GM23338 (cell line): ENCODE measurements around the gene HK1. TPM values are rescaled to one million over a fixed set of nuclear protein-coding genes. Genes with fewer than 3 reads are reported as not detected.
A peak's percentile ranks its signal among the peaks of the same experiment; 100 is the strongest.

Experiments
- ATAC-seq: fragments of 200-7000 bp; cut with Tn5 transposase; 3 replicates; pipeline ENCODE4 v1.9.1; 2020
- DNase-seq: peaks from one replicate; pipeline ENCODE4 v3.0.0-alpha.2; 2015; ENCODE audit warnings: low spot score
- H2AFZ ChIP-seq: fragments of 200-600 bp; sonication (generic); 2 replicates; pipeline ENCODE4 v1.8.0; 2016; ENCODE audit warnings: antibody characterized with exemption, mild to moderate bottlenecking, moderate library complexity
- H3F3A ChIP-seq: fragments of 200-600 bp; sonication (generic); replicated peaks from 2 replicates; pipeline ENCODE4 v1.8.0; 2017; ENCODE audit warnings: antibody characterized with exemption, mixed run types, low read depth
- H3K27ac ChIP-seq: fragments of 200-600 bp; sonication (generic); 2 replicates; pipeline ENCODE4 v1.6.1; 2016; ENCODE audit warnings: low read depth
- H3K27me3 ChIP-seq: fragments of 200-600 bp; sonication (generic); 2 replicates; pipeline ENCODE4 v1.8.0; 2016; ENCODE audit warnings: mild to moderate bottlenecking, mixed run types, moderate library complexity; ENCODE audit not compliant: insufficient read depth
- H3K36me3 ChIP-seq: fragments of 200-600 bp; sonication (generic); 2 replicates; pipeline ENCODE4 v1.8.0; 2016; ENCODE audit warnings: mild to moderate bottlenecking; ENCODE audit not compliant: insufficient read depth
- H3K4me1 ChIP-seq: fragments of 200-600 bp; sonication (generic); 2 replicates; pipeline ENCODE4 v1.8.0; 2016; ENCODE audit warnings: mild to moderate bottlenecking, moderate library complexity; ENCODE audit not compliant: insufficient read depth
- H3K4me2 ChIP-seq: fragments of 200-600 bp; sonication (generic); 2 replicates; pipeline ENCODE4 v1.7.1; 2017; ENCODE audit warnings: mixed run types
- H3K4me3 ChIP-seq: fragments of 200-600 bp; sonication (generic); 2 replicates; pipeline ENCODE4 v1.6.1; 2016; ENCODE audit warnings: mixed run types
- H3K79me2 ChIP-seq: fragments of 200-600 bp; sonication (generic); replicated peaks from 2 replicates; pipeline ENCODE4 v1.8.0; 2017; ENCODE audit warnings: mild to moderate bottlenecking; ENCODE audit not compliant: insufficient read depth
- H3K9me2 ChIP-seq: fragments of 200-600 bp; sonication (generic); 2 replicates; pipeline ENCODE4 v1.8.0; 2017; ENCODE audit not compliant: insufficient read depth
- H4K20me1 ChIP-seq: fragments of 200-600 bp; sonication (generic); replicated peaks from 2 replicates; pipeline ENCODE4 v1.8.0; 2017; ENCODE audit warnings: mild to moderate bottlenecking; ENCODE audit not compliant: insufficient read depth
- H3K27ac Mint-ChIP-seq: 2 replicates; pipeline ENCODE4 v1.8.0; 2020; ENCODE audit warnings: inconsistent platforms, mild to moderate bottlenecking, moderate library complexity, mixed read lengths
- H3K27me3 Mint-ChIP-seq: 3 replicates; pipeline ENCODE4 v1.8.0; 2022; ENCODE audit warnings: low read depth, mild to moderate bottlenecking, moderate library complexity, mixed read lengths, inconsistent platforms; ENCODE audit not compliant: insufficient read depth, poor library complexity
- H3K36me3 Mint-ChIP-seq: 3 replicates; pipeline ENCODE4 v1.8.0; 2021; ENCODE audit warnings: low read depth, mild to moderate bottlenecking, inconsistent platforms, moderate library complexity, mixed read lengths
- H3K4me1 Mint-ChIP-seq: 3 replicates; pipeline ENCODE4 v1.8.0; 2020; ENCODE audit warnings: mild to moderate bottlenecking, inconsistent platforms, mixed read lengths
- H3K4me3 Mint-ChIP-seq: 3 replicates; pipeline ENCODE4 v1.8.0; 2021; ENCODE audit warnings: moderate library complexity, mild to moderate bottlenecking, inconsistent platforms, mixed read lengths
- H3K9me3 Mint-ChIP-seq: 3 replicates; pipeline ENCODE4 v1.8.0; 2020; ENCODE audit warnings: moderate library complexity, mild to moderate bottlenecking, inconsistent platforms, mixed read lengths
- CREB1 ChIP-seq: fragments of 250-450 bp; sonication (Bioruptor Pico); IDR thresholded peaks from 2 replicates; pipeline ENCODE4 v1.5.0; 2020; ENCODE audit warnings: low read depth, mild to moderate bottlenecking, moderate library complexity
- CTCF ChIP-seq, 2 experiments: fragments of 200-600 bp in 1 of 2; sonication (generic) in 1 of 2; conservative IDR thresholded peaks; 2 replicates each; pipeline versions ENCODE4 v1.5.1 to v1.6.1; 2016 to 2017; ENCODE audit warnings: antibody characterized with exemption in 2 of 2, low read depth in 2 of 2, mild to moderate bottlenecking in 2 of 2, moderate library complexity in 1 of 2
- ETS1 ChIP-seq: IDR thresholded peaks from 2 replicates; pipeline ENCODE4 v1.6.1; 2016; ENCODE audit warnings: antibody characterized with exemption
- EZH2 ChIP-seq: fragments of 200-600 bp; sonication (generic); IDR thresholded peaks from one replicate; pipeline ENCODE4 v1.8.0; 2017; ENCODE audit warnings: antibody characterized with exemption, mild to moderate bottlenecking, low read depth; ENCODE audit not compliant: unreplicated experiment
- EZH2phosphoT487 ChIP-seq: fragments of 200-600 bp; sonication (generic); IDR thresholded peaks from one replicate; pipeline ENCODE4 v1.8.1; 2018; ENCODE audit warnings: antibody characterized with exemption; ENCODE audit not compliant: unreplicated experiment
- JUNB ChIP-seq: IDR thresholded peaks from one replicate; pipeline ENCODE4 v1.6.1; 2016; ENCODE audit warnings: antibody characterized with exemption; ENCODE audit not compliant: unreplicated experiment
- NANOG ChIP-seq: IDR thresholded peaks from 2 replicates; pipeline ENCODE4 v1.6.1; 2016; ENCODE audit warnings: antibody characterized with exemption, borderline replicate concordance
- POLR2AphosphoS5 ChIP-seq: IDR thresholded peaks from 2 replicates; pipeline ENCODE4 v1.6.1; 2016; ENCODE audit warnings: antibody characterized with exemption, low read depth
- REST ChIP-seq: IDR thresholded peaks from one replicate; pipeline ENCODE4 v1.6.1; 2018; ENCODE audit warnings: antibody characterized with exemption; ENCODE audit not compliant: unreplicated experiment
- STAT1 ChIP-seq: IDR thresholded peaks from one replicate; pipeline ENCODE4 v1.6.1; 2016; ENCODE audit warnings: antibody characterized with exemption; ENCODE audit not compliant: unreplicated experiment
- ZNF114 ChIP-seq: fragments of 250-450 bp; sonication (Bioruptor Pico); IDR thresholded peaks from 2 replicates; pipeline ENCODE4 v1.5.0; 2020; ENCODE audit warnings: mild to moderate bottlenecking, moderate library complexity
- ZNF331 ChIP-seq: fragments of 250-450 bp; sonication (Bioruptor Pico); IDR thresholded peaks from 2 replicates; pipeline ENCODE4 v1.5.0; 2020; ENCODE audit warnings: low read depth, mild to moderate bottlenecking, moderate library complexity
- ZNF462 ChIP-seq: fragments of 250-450 bp; sonication (Bioruptor Pico); IDR thresholded peaks from 2 replicates; pipeline ENCODE4 v1.5.0; 2020; ENCODE audit warnings: mild to moderate bottlenecking, moderate library complexity
- polyA plus RNA-seq: library from polyadenylated mRNA; unstranded; fragments of >200 nt; fragmentation: Nextera tagmentation; extraction: Ambion mirVana; gene quantifications from 2 replicates; pipeline ENCODE4 v1.2.1, GENCODE V29; 2016
- total RNA-seq: library from RNA; depleted of rRNA; stranded (reverse); fragments of >200 nt; shearing (Covaris generic); gene quantifications from 2 replicates; pipeline ENCODE4 v1.2.3, GENCODE V29; 2014

HK1 gene
- total and polyA plus RNA-seq, 2 experiments from 2014 or later = 76.6 to 229 TPM

GRCh38 chr10:69377933-69378332, 99.6 kb downstream of the HK1 start:
- no peaks in the 10 kb centered on the region for H3K9me3 Mint-ChIP-seq
- Histone ChIP-seq H3K9me2 (no peaks in the 10 kb centered on the region), H2AFZ (no peak overlapping the region), H3K36me3 (peaks cover 65% of the 10 kb centered on the region), H3K27me3 (no peaks in the 10 kb centered on the region), H3K4me3 (no peak overlapping the region), H3K4me1 (peaks cover 18% of the 10 kb centered on the region; the same call in 1 of the 2 replicates), H4K20me1 (peaks cover 9% of the 10 kb centered on the region; the same call in 1 of the 2 replicates), H3K27ac (peak overlapping the region; percentile 84), H3K4me2 (no peak overlapping the region), H3F3A (peaks cover 21% of the 10 kb centered on the region), H3K79me2 (peaks cover 52% of the 10 kb centered on the region)
- peaks cover 12% of the 10 kb centered on the region for H3K27me3 Mint-ChIP-seq
- peak overlapping the region; percentile 51; the same call in 1 of the 2 replicates for H3K27ac Mint-ChIP-seq
- H3K4me3 Mint-ChIP-seq = no peak overlapping the region
- no peak for ATAC-seq
- DNase-seq = no peak
- H3K4me1 Mint-ChIP-seq = peaks cover 46% of the 10 kb centered on the region
- H3K36me3 Mint-ChIP-seq = peaks cover 80% of the 10 kb centered on the region
- no peak for TF ChIP-seq STAT1
- no peak for TF ChIP-seq CREB1
- TF ChIP-seq ZNF114 = no peak
- no peak for TF ChIP-seq REST
- no peak for TF ChIP-seq POLR2AphosphoS5
- no peak for TF ChIP-seq ZNF331 (CRISPR knock-in tag)
- TF ChIP-seq JUNB = no peak
- TF ChIP-seq CTCF (conservative IDR thresholded peaks at IDR 0.05; ENCODE audit: low read depth in 2 of 2) = no peak
- no peak for TF ChIP-seq ZNF462 (CRISPR knock-in tag)
- TF ChIP-seq NANOG = no peak
- TF ChIP-seq EZH2phosphoT487 = no peak
- no peak for TF ChIP-seq ETS1
- TF ChIP-seq EZH2 = no peak
